Hepatocyte (in vitro differentiated cells): ENCODE measurements around the gene ABLIM1. TPM values are rescaled to one million over a fixed set of nuclear protein-coding genes. Genes with fewer than 3 reads are reported as not detected.

Experiments
- DNase-seq: peaks from one replicate; pipeline ENCODE4 v3.0.0-alpha.2; 2016; ENCODE audit warnings: low spot score
- H2AFZ ChIP-seq: fragments of 200-600 bp; sonication (generic); 2 replicates; pipeline ENCODE4 v1.6.0; 2016; ENCODE audit warnings: antibody characterized with exemption, mild to moderate bottlenecking
- H3K27ac ChIP-seq: fragments of 200-600 bp; sonication (generic); 2 replicates; pipeline ENCODE4 v1.5.1; 2016; ENCODE audit warnings: mild to moderate bottlenecking
- H3K27me3 ChIP-seq: fragments of 200-600 bp; sonication (generic); 2 replicates; pipeline ENCODE4 v1.6.1; 2016
- H3K36me3 ChIP-seq: fragments of 200-600 bp; sonication (generic); replicated peaks from 2 replicates; pipeline ENCODE4 v1.5.1; 2016; ENCODE audit warnings: low read depth; ENCODE audit not compliant: insufficient read depth
- H3K4me1 ChIP-seq: fragments of 200-600 bp; sonication (generic); 2 replicates; pipeline ENCODE4 v1.5.1; 2016; ENCODE audit warnings: mild to moderate bottlenecking, moderate library complexity; ENCODE audit not compliant: insufficient read depth
- H3K4me2 ChIP-seq: fragments of 200-600 bp; sonication (generic); 2 replicates; pipeline ENCODE4 v1.6.0; 2016
- H3K4me3 ChIP-seq: fragments of 200-600 bp; sonication (generic); 2 replicates; pipeline ENCODE4 v1.5.1; 2016; ENCODE audit warnings: mild to moderate bottlenecking
- H3K79me2 ChIP-seq: fragments of 200-600 bp; sonication (generic); 2 replicates; pipeline ENCODE4 v1.6.0; 2017; ENCODE audit warnings: mild to moderate bottlenecking
- H3K9me2 ChIP-seq: fragments of 200-600 bp; sonication (generic); replicated peaks from 2 replicates; pipeline ENCODE4 v1.6.0; 2017; ENCODE audit warnings: mild to moderate bottlenecking; ENCODE audit not compliant: insufficient read depth
- H3K9me3 ChIP-seq: fragments of 200-600 bp; sonication (generic); 2 replicates; pipeline ENCODE4 v1.5.1; 2016; ENCODE audit warnings: low read depth, mild to moderate bottlenecking
- H4K20me1 ChIP-seq: fragments of 200-600 bp; sonication (generic); 2 replicates; pipeline ENCODE4 v1.6.0; 2016; ENCODE audit warnings: mild to moderate bottlenecking; ENCODE audit not compliant: insufficient read depth, poor library complexity, severe bottlenecking
- CTCF ChIP-seq: fragments of 200-600 bp; sonication (generic); IDR thresholded peaks from 2 replicates; pipeline ENCODE4 v1.5.1; 2016; ENCODE audit warnings: antibody characterized with exemption, mild to moderate bottlenecking; ENCODE audit not compliant: poor library complexity
- EZH2 ChIP-seq: fragments of 200-600 bp; sonication (generic); IDR thresholded peaks from 2 replicates; pipeline ENCODE4 v1.6.1; 2016; ENCODE audit warnings: antibody characterized with exemption, mild to moderate bottlenecking, borderline replicate concordance
- EZH2phosphoT487 ChIP-seq: fragments of 200-600 bp; sonication (generic); IDR thresholded peaks from one replicate; pipeline ENCODE4 v1.6.1; 2018; ENCODE audit warnings: antibody characterized with exemption, mild to moderate bottlenecking, low read depth, moderate library complexity; ENCODE audit not compliant: unreplicated experiment, severe bottlenecking
- WGBS: methylation state at CpG from one replicate; pipeline ENCODE4 v1.1.6; 2016; ENCODE audit warnings: low lambda C conversion rate; ENCODE audit errors: missing lambda C conversion rate; 5-methylcytosine and 5-hydroxymethylcytosine counted together
- polyA plus RNA-seq: library from polyadenylated mRNA; unstranded; fragments of >200 nt; fragmentation: Nextera tagmentation; extraction: Ambion mirVana; gene quantifications from 2 replicates; pipeline ENCODE4 v1.2.1, GENCODE V29; 2016
- total RNA-seq: library from RNA; depleted of rRNA; stranded (reverse); fragments of >200 nt; gene quantifications from 2 replicates; pipeline ENCODE4 v1.2.3, GENCODE V29; 2014

Gene ABLIM1
- total and polyA plus RNA-seq, 2 experiments from 2014 or later, result 20.8 to 31.6 TPM

DNA sequence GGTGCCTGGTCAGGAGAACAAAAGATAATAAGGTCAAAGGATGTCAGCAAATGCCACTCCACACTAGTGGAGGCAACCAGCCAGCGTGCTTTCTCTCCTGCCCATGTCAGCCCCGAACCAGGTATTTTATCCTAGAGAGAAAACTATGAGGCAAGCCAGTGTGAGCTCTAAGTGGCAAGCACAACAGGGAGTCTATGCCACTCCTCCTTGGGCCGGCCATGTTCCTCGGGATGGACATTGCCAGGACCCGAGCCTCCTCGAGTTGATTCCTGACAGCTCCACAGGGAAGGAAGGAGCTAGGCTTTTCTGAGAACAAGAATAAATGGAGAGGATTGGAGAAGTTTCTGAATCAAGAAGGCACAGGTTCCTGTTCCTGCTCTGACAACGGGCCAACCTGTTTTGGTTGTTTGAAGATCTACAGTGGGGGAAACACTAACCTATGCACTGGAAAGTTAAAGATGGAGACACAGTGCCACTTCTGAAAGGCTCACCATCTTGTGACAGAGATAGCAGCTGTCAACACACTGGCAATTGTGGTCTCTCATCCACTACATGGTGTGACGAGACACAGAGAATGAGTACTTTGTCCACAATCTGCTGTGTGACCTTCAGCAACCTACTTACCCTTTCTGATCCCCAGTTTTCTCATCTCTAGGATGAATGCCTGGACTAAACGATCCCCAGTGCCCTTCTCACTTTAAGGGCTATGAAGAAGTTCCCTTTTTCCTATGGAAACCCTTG is 28.8 kb downstream of the ABLIM1 start:
- no peaks in the 10 kb centered on the region for H3K9me2 ChIP-seq
- no peak overlapping the region for H2AFZ ChIP-seq
- peaks cover 24% of the 10 kb centered on the region for H3K79me2 ChIP-seq
- H3K4me1 ChIP-seq, result peaks cover 17% of the 10 kb centered on the region
- no peak overlapping the region for H3K4me3 ChIP-seq
- no peaks in the 10 kb centered on the region for H3K36me3 ChIP-seq
- no peak overlapping the region for H3K4me2 ChIP-seq
- DNase-seq, result no peak
- no peaks in the 10 kb centered on the region for H3K27me3 ChIP-seq
- no peaks in the 10 kb centered on the region for H3K9me3 ChIP-seq
- TF ChIP-seq CTCF (no peak), EZH2phosphoT487 (no peak), EZH2 (no peak)
- no peaks in the 10 kb centered on the region for H4K20me1 ChIP-seq
- no peak overlapping the region for H3K27ac ChIP-seq
- WGBS, result 90% methylated on average over 9 of the region's 9 CpGs

DNA sequence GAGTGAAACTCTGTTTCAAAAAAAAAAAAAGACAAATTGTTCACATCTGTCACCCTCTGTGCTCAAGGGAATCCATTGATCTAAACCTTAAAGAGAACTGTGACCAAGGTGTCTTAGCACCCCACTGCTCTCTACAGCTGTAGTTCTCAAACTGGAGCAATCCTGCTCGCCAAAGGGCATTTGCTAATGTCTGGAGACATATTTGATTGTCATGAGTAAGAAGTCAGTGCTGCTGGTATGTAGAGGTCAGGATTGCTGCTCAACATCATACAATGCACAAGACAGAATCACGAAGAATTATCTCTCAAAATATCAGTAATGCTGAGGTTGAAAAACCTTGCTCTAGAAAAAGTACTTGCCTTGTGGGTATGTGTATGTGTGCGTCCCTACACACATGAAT is 30.0 kb downstream of the ABLIM1 start:
- no peak overlapping the region for H3K27ac ChIP-seq
- no peaks in the 10 kb centered on the region for H3K36me3 ChIP-seq
- H3K4me1 ChIP-seq, result peaks cover 22% of the 10 kb centered on the region

DNA sequence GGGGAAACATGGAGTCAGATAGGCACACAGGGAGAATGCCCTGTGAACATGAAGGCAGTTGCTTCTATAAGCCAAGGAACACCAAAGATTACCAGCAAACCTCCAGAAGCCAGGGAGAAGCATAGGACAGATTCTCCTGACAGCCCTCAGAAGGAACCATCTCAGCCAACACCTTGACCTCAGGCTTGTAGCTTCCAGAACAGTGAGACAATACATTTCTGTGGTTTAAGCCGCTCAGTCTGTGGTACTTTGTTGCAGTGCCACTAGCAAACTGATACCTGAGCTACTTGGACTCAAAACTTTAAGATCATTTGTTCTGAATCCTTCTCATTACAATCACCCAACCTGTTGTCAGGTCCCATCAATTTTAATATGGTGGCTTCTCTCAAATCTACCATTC is 31.2 kb downstream of the ABLIM1 start:
- no peaks in the 10 kb centered on the region for H3K27me3 ChIP-seq
- no peak overlapping the region for H3K4me2 ChIP-seq
- 79% methylated on average over 1 of the region's 1 CpG for WGBS
- H3K4me3 ChIP-seq, result no peak overlapping the region
- no peaks in the 10 kb centered on the region for H3K36me3 ChIP-seq
- no peak for TF ChIP-seq EZH2
- TF ChIP-seq EZH2phosphoT487, result no peak
- TF ChIP-seq CTCF, result no peak
- H3K79me2 ChIP-seq, result peaks cover 24% of the 10 kb centered on the region
- no peaks in the 10 kb centered on the region for H3K9me3 ChIP-seq
- no peak overlapping the region for H2AFZ ChIP-seq
- no peak overlapping the region for H3K27ac ChIP-seq
- H4K20me1 ChIP-seq, result no peaks in the 10 kb centered on the region
- no peak for DNase-seq
- H3K9me2 ChIP-seq, result no peaks in the 10 kb centered on the region
- H3K4me1 ChIP-seq, result peaks cover 22% of the 10 kb centered on the region

More for the DNA sequence above, 30.0 kb downstream of the ABLIM1 start:
- Histone ChIP-seq H3K9me3 (no peaks in the 10 kb centered on the region), H2AFZ (no peak overlapping the region), H3K4me2 (no peak overlapping the region), H3K4me3 (no peak overlapping the region), H3K27me3 (no peaks in the 10 kb centered on the region), H3K79me2 (peaks cover 24% of the 10 kb centered on the region), H4K20me1 (no peaks in the 10 kb centered on the region), H3K9me2 (no peaks in the 10 kb centered on the region)
- TF ChIP-seq CTCF, result no peak
- TF ChIP-seq EZH2, result no peak
- no peak for TF ChIP-seq EZH2phosphoT487
- WGBS, result 99% methylated on average over 3 of the region's 3 CpGs
- no peak for DNase-seq
